Stomach (tissue), 9 donors: ENCODE data around the gene OR1J2. TPM values are rescaled to one million over a fixed set of nuclear protein-coding genes. Genes with fewer than 3 reads are reported as not detected.
"Not testable (repeated sequence)": the region's sequence is repeated elsewhere in the genome, so short reads cannot be mapped to it uniquely, and the experiment has no call there.

ENCODE experiments used
- DNase-seq, 2 donors: peaks; one replicate each; pipeline versions ENCODE4 v3.0.0 to v3.0.0-alpha.2; 2013 to 2019
- H3K27ac ChIP-seq, 5 donors: fragments of 200-600 bp in 4 of 5; sonication (generic) in 4 of 5; one replicate each; pipeline ENCODE4 v1.5.1; 2013 to 2019; ENCODE audit warnings: mild to moderate bottlenecking in 1 of 5, moderate library complexity in 1 of 5
- H3K27me3 ChIP-seq, 3 donors: fragments of 200-600 bp; sonication (generic); one replicate each; pipeline ENCODE4 v1.5.1; 2017 to 2019; ENCODE audit warnings: mixed run types in 1 of 3
- H3K36me3 ChIP-seq, 4 donors: fragments of 200-600 bp; sonication (generic); 1 replicate in 3 of 4; 2 replicates in 1 of 4; pipeline ENCODE4 v1.5.1; 2016 to 2019
- H3K4me1 ChIP-seq, 4 donors: fragments of 200-600 bp; sonication (generic); one replicate each; pipeline ENCODE4 v1.5.1; 2016 to 2019
- H3K4me3 ChIP-seq, 4 donors: fragments of 200-600 bp; sonication (generic) in 3 of 4; one replicate each; pipeline ENCODE4 v1.5.1; 2016 to 2019; ENCODE audit warnings: mild to moderate bottlenecking in 1 of 4
- H3K9me3 ChIP-seq, 4 donors: fragments of 200-600 bp; sonication (generic); one replicate each; pipeline ENCODE4 v1.5.1; 2016 to 2019
- EP300 ChIP-seq: sonication (generic); formaldehyde crosslinking; IDR thresholded peaks from one replicate; pipeline ENCODE4 v1.6.1; 2017; ENCODE audit warnings: antibody characterized with exemption
- POLR2A ChIP-seq, 4 donors: fragments of 450-650 bp; IDR thresholded peaks; one replicate each; pipeline ENCODE4 v1.6.1; 2016; ENCODE audit warnings: antibody characterized with exemption in 4 of 4, control low read depth in 2 of 4, mild to moderate bottlenecking in 1 of 4, moderate library complexity in 1 of 4
- POLR2AphosphoS5 ChIP-seq, 3 donors: sonication (generic); formaldehyde crosslinking; IDR thresholded peaks; one replicate each; pipeline ENCODE4 v1.6.1; 2016; ENCODE audit warnings: antibody characterized with exemption in 3 of 3
- WGBS, 5 donors: extraction: QIAGEN DNeasy Blood & Tissue Kit in 3 of 5; methylation state at CpG; one replicate each; pipeline versions ENCODE4 v1.1.5 to v1.1.7; 2013 to 2018; 5-methylcytosine and 5-hydroxymethylcytosine counted together
- intact Hi-C: fragments of 100-400 bp; cut with DNase I; formaldehyde crosslinking; loops from one replicate; pipeline ENCODE4 v1.15.1; 2023; ENCODE audit warnings: low total_unique reads
- polyA plus RNA-seq, 3 donors: library from polyadenylated mRNA; stranded (reverse); fragments of 200-250 nt; gene quantifications; one replicate each; pipeline ENCODE4 v1.2.3, GENCODE V29; 2013
- total RNA-seq, 5 donors: library from RNA; depleted of rRNA; stranded (reverse); fragments of >200 nt; gene quantifications; one replicate each; pipeline versions ENCODE4 v1.1.0 to v1.2.3, GENCODE V29; 2014 to 2016
- TF ChIP-seq, protein P1 (sequence below), 7 experiments: fragments of 450-650 bp in 4 of 7; fragments of 200-600 bp in 3 of 7; sonication (generic) in 3 of 7; IDR thresholded peaks; one replicate each; pipeline ENCODE4 v1.5.1; 2016 to 2019; ENCODE audit warnings: antibody characterized with exemption in 7 of 7, control low read depth in 2 of 7, mild to moderate bottlenecking in 1 of 7
- donor health status: healthy with polysubstance abuse.
- donor health status: Bipolar disorder and iron deficiency.
- donor health status: healthy.

The OR1J2 gene
- total and polyA plus RNA-seq, 8 donors: 6.4 TPM; not detected in 7

DNA sequence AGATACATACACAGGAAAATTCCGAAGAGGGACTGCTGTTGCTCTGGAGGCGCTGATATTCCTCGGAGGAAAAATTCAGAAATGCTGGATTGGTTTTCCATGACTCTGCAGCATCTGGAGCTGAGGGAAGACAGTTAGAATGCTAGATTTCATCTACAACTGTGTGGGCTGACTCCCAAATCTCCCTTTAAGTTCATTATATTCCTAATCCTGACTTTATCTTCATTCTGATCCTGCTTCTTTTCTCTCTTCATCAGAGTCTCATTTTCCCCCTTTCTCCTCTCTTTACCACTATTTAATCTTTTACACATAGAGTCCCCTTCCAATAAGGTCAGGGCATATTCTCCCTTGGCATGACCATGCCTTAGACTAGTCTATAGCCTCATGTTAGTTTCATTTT, 16.6 kb downstream of the OR1J2 start, which contains the start of gene OR1N1:
TSS of gene OR1N1 (minus strand) at position 101 of the 400 bp plus-strand sequence. CDS start at position 101, 0 bp downstream.
- Histone ChIP-seq H3K27me3 (no peaks in the 10 kb centered on the region), H3K4me1 (no peaks in the 10 kb centered on the region), H3K9me3 (no peaks in the 10 kb centered on the region), H3K4me3 (no peak within 1 kb of the TSS), H3K36me3 (no peaks in the 10 kb centered on the region), H3K27ac (no peak within 1 kb of the TSS)
- DNase-seq: no peak
- TF ChIP-seq POLR2AphosphoS5 (IDR thresholded peaks at IDR 0.05) (no peak), POLR2A (IDR thresholded peaks at IDR 0.05) (no peak), EP300 (no peak)
- TF ChIP-seq, protein P1, sequence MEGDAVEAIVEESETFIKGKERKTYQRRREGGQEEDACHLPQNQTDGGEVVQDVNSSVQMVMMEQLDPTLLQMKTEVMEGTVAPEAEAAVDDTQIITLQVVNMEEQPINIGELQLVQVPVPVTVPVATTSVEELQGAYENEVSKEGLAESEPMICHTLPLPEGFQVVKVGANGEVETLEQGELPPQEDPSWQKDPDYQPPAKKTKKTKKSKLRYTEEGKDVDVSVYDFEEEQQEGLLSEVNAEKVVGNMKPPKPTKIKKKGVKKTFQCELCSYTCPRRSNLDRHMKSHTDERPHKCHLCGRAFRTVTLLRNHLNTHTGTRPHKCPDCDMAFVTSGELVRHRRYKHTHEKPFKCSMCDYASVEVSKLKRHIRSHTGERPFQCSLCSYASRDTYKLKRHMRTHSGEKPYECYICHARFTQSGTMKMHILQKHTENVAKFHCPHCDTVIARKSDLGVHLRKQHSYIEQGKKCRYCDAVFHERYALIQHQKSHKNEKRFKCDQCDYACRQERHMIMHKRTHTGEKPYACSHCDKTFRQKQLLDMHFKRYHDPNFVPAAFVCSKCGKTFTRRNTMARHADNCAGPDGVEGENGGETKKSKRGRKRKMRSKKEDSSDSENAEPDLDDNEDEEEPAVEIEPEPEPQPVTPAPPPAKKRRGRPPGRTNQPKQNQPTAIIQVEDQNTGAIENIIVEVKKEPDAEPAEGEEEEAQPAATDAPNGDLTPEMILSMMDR (IDR thresholded peaks at IDR 0.05): no peak
- intact Hi-C loops: no loop called here
- WGBS, 5 donors: 89 to 95% (median 91%) methylated on average over 3 of the region's 3 CpGs

DNA sequence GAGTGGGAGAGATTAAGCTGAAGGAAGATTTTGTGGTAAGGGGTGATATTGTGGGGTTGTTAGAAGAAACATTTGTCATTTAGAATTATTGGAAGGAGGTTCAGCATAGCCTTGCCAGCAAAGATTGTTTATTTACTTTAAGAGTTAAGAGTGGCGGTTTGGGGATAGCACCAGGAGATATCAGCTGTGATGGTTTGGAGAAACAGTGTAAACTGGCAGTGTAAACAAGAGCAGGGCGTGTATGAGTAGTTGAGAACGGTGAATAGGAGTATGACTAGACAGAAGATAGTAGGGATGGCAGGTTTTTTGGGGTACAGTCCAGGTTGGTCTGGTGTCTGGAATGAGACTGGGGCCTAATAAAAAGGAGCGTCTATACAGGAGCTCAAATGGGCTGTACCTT, 20.6 kb downstream of the OR1J2 start:
- H3K27me3 ChIP-seq, DNase-seq, intact Hi-C loops: not testable (repeated sequence)

DNA sequence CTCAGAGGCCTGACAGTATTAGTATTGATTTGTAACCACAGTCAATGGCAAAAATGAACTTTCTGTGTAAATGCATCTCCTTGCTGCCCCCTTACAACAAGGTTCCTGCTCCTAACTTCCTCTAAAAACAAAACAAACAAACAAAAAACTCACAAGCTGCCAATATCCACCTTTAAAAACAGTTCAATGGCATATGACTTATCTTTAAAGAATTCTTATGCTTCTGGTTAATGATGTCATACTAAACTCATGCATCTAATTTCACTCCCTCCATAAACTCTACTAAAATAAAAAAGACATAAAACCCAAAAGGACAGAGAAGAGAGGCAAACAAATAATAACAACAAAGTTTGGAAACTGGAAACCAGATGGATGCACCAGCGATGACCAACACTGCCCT, 25.5 kb downstream of the OR1J2 start:
- Histone ChIP-seq H3K27ac (no peak overlapping the region), H3K4me1 (no peaks in the 10 kb centered on the region), H3K27me3 (no peaks in the 10 kb centered on the region), H3K36me3 (no peaks in the 10 kb centered on the region), H3K9me3 (peaks cover 0 to 14% (median 0%) of the 10 kb centered on the region in 4 donors), H3K4me3 (no peak overlapping the region)
- no peak for DNase-seq
- intact Hi-C loops: no loop called here
- TF ChIP-seq EP300 (no peak), POLR2AphosphoS5 (IDR thresholded peaks at IDR 0.05) (no peak), POLR2A (IDR thresholded peaks at IDR 0.05) (no peak)
- TF ChIP-seq, protein P1 (IDR thresholded peaks at IDR 0.05): no peak
- WGBS, 5 donors: 78 to 98% (median 96%) methylated on average over 1 of the region's 1 CpG

More for the DNA sequence above, 20.6 kb downstream of the OR1J2 start:
- H3K9me3 ChIP-seq, H3K36me3 ChIP-seq, H3K27ac ChIP-seq, H3K4me3 ChIP-seq, H3K4me1 ChIP-seq: not testable (repeated sequence)
- WGBS, 5 donors: 26 to 46% (median 40%) methylated on average over 4 of the region's 4 CpGs

DNA sequence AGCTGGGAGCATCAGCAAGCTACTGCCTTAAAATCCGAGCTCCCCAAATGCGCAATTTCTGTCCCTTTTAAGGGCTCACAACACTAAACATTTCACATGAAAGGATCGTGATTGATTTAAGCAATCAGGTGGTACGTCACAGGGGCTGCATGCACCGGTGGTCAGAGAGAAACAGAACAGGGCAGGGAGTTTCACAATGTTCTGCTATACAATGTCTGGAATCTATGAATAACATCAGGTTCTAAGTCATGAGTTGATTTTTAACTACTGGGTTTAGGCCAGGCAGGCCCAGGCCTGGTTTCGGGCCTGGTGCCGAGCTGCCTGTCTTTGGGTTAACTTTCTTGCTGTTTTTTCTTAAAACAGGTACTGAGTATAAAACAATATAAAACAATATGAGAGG, 26.5 kb downstream of the OR1J2 start:
- peaks cover 0 to 14% (median 0%) of the 10 kb centered on the region in 4 donors for H3K9me3 ChIP-seq
- 63 to 78% (median 66%) methylated on average over 7 of the region's 7 CpGs for WGBS, 5 donors
- H3K27ac ChIP-seq, intact Hi-C loops, DNase-seq, H3K27me3 ChIP-seq, H3K36me3 ChIP-seq, H3K4me3 ChIP-seq, H3K4me1 ChIP-seq: not testable (repeated sequence)

DNA sequence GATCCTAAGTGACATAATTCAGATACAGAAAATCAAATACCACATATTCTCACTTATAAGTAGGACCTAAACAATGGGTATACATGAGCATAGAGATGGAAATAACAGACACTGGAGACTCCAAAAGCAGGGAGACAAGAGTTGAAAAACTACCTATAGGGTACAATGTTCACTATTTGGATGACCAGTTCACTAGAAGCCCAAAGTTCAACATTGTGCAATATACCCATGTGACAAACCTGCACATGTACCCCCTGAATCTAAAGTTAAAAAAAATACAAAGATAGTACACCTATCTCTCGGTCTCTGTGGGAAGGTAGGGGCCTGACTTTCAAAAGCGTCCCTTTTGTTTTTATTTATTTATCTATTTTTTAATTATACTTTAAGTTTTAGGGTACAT, 28.2 kb downstream of the OR1J2 start:
- no peak for DNase-seq
- no peak overlapping the region for H3K27ac ChIP-seq
- H3K4me3 ChIP-seq: no peak overlapping the region
- TF ChIP-seq EP300: no peak
- no peak for TF ChIP-seq POLR2A (IDR thresholded peaks at IDR 0.05)
- TF ChIP-seq, protein P1 (IDR thresholded peaks at IDR 0.05): no peak
- no peak for TF ChIP-seq POLR2AphosphoS5 (IDR thresholded peaks at IDR 0.05)
- peaks cover 0 to 14% (median 0%) of the 10 kb centered on the region in 4 donors for H3K9me3 ChIP-seq
- H3K36me3 ChIP-seq: no peaks in the 10 kb centered on the region
- 54 to 72% (median 63%) methylated on average over 2 of the region's 2 CpGs for WGBS, 5 donors
- no peaks in the 10 kb centered on the region for H3K27me3 ChIP-seq
- intact Hi-C loops: no loop called here
- H3K4me1 ChIP-seq: no peaks in the 10 kb centered on the region
